GM12878 (cell line): Measurements from ENCODE around the gene SOSTDC1.

Source experiments
- NFIC ChIP-seq: IDR thresholded peaks from 2 replicates; pipeline ENCODE4 v1.6.1; 2012; ENCODE audit warnings: low read depth, mild to moderate bottlenecking, inconsistent platforms, low read length, moderate library complexity
- TF ChIP-seq, protein P1 (sequence below), 3 experiments: IDR thresholded peaks in 2 of 3; conservative IDR thresholded peaks in 1 of 3; 2 replicates each; pipeline ENCODE4 v1.5.1; 2011; ENCODE audit warnings: low read depth in 3 of 3, low read length in 3 of 3, mild to moderate bottlenecking in 3 of 3, control low read depth in 2 of 3, moderate library complexity in 2 of 3, inconsistent platforms in 1 of 3, mixed read lengths in 1 of 3; ENCODE audit not compliant: control insufficient read depth in 2 of 3, insufficient read depth in 1 of 3; ENCODE audit errors: extremely low read depth in 1 of 3

DNA sequence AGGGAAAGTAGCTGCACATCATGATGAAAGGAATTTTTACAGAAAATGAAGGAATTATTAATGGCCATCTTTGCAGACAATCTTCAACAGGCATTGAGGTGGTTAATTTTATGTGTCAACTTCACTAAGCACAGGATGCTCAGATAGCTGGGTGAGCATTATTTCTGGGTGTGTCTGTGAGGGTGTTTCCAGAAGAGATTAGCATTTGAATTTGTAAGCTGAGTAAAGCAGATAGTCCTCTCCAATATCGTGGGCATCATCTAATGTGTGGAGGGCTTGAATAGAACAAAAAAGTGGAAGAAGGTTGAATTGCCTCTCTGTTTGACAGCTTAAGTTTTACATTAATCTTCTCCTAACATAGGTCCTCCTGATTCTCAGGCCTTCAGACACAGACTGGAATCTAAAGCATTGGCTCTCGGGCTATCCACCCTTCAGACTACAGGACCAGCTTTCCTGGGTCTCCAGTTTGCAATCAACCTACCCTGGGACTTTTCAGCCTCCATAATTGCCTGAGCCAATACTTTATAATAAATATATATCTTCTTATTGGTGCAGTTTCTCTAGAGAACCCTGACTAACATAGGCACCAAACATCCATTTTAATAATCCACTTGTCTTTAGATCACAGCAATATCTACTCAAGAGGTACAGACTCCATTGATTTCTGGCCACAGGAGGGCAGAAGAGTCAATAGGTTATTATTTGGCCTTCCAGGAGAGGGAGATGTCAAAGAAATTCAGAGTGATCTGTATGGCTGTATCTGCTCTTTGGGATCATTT is 33.7 kb downstream of the SOSTDC1 start:
- TF ChIP-seq, protein P1, sequence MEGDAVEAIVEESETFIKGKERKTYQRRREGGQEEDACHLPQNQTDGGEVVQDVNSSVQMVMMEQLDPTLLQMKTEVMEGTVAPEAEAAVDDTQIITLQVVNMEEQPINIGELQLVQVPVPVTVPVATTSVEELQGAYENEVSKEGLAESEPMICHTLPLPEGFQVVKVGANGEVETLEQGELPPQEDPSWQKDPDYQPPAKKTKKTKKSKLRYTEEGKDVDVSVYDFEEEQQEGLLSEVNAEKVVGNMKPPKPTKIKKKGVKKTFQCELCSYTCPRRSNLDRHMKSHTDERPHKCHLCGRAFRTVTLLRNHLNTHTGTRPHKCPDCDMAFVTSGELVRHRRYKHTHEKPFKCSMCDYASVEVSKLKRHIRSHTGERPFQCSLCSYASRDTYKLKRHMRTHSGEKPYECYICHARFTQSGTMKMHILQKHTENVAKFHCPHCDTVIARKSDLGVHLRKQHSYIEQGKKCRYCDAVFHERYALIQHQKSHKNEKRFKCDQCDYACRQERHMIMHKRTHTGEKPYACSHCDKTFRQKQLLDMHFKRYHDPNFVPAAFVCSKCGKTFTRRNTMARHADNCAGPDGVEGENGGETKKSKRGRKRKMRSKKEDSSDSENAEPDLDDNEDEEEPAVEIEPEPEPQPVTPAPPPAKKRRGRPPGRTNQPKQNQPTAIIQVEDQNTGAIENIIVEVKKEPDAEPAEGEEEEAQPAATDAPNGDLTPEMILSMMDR (IDR thresholded peaks at IDR 0.05 in 2 of 3, conservative IDR thresholded peaks at IDR 0.05 in 1 of 3; ENCODE audit: control insufficient read depth in 2 of 3, extremely low read depth in 1 of 3, insufficient read depth in 1 of 3, low read depth in 3 of 3, low read length in 3 of 3): peak; percentile 13 to 35 (median 34); a peak in 3 of 6 replicates
- TF ChIP-seq NFIC: no peak
